NCI-H146 treated with DMSO at 0.1 percent for 48 hours (cell line): Measurements from ENCODE around the gene BCCIP.

Source experiments
- DNase-seq: peaks from one replicate; lab custom pipeline; 2025; ENCODE audit not compliant: unreplicated experiment; lab: John Stamatoyannopoulos, UW

The BCCIP gene

DNA sequence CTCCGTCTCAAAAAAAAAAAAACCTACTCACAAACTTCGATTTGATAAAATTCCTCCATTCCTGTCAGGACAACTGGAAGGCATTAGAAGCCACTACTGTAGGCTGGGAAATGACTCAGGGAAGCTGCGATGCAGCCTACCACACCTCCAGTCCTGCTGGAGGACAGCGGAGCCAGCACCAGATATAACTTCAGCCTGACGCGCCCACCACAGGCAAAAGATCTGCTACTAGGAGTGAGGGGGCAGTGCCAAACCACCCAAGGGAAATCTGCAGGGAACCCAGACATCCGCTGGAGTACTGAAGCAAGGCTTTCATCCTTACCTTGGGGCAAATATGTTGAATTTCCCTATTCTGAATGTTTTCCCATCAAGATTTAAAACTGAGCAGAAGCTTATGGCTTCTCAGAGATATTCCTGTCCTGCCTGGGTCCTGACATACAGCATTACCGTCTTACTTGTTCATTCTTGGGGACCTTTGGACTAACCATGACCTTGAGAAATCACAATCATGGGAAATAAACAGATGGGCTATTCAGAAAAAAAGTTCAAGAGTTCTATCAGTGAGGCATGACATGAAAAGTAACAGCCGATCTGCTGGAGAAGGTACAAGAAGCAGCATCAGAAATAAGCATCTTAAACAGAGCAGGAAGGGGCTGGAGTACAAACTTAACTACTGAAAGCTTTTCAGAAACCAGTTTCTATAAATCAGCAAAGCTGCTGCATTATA, 20.4 kb downstream of the BCCIP start:
- DNase-seq: no peak

- no peak for DNase-seq
Measured at GRCh38 chr10:125844751-125845221, 21.4 kb downstream of the BCCIP start.

DNA sequence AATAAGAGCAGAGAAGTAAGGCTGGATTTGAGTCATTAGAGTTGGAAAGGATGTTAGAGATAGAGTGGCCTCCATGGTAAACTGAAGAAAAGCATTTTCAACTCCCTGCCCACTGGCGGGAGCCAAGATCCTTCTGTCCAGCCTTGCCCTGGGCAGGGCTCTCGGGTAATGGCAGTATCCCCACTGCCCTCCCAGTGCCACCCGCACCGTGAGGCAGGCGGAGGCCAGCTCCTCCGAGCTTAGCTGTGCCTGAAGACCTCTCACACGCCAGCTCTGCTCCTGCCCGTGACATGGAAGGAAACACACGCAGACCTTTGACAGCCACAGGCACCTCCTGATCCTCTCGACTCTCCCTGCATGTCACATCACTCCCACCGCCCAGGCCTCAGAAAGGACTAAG, 22.3 kb downstream of the BCCIP start:
- DNase-seq: no peak

DNA sequence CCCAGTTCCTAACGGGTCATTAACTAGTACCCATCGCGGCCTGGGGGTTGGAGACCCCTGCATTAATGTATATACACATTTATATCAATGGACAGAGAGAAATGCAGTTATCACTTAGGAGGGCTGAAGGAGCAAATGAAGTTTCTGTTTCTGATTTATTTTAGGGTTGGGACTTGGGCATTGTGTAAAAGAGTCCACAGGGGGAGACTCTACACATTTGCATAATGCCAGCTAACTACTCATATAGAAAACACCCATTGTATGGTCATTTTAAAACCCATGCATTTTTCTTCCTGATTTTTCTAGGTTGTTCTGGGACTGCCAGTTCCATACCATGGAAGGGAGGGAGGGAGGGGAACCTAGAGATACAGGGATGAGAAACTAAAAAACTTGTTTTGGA, 23.5 kb downstream of the BCCIP start:
- DNase-seq: no peak

- DNase-seq: no peak
Measured at GRCh38 chr10:125848371-125848770, 25.0 kb downstream of the BCCIP start.

GRCh38 chr10:125848857-125849256, 25.5 kb downstream of the BCCIP start:
- DNase-seq: no peak

DNA sequence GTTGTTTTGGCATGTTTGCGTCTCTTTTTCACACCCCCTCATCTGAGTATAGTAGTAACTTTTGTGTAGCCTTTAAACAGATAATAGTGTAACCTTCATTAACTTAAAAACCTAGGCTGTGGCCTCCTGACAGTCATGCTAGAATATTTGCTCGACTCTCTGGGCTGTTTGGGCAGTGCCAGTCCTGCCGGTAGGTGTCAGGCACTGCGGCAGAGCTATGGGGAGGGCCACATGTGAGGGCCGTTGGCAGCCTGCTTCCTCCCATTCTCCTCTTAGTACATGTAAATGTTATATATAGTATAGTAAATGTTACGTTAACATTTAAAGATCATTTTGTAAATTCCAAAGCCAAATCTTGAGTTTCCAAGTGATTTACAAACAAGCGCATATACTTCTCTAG, 26.1 kb downstream of the BCCIP start:
- DNase-seq: no peak

GRCh38 chr10:125850766-125851731, 27.7 kb downstream of the BCCIP start:
- DNase-seq: no peak

DNA sequence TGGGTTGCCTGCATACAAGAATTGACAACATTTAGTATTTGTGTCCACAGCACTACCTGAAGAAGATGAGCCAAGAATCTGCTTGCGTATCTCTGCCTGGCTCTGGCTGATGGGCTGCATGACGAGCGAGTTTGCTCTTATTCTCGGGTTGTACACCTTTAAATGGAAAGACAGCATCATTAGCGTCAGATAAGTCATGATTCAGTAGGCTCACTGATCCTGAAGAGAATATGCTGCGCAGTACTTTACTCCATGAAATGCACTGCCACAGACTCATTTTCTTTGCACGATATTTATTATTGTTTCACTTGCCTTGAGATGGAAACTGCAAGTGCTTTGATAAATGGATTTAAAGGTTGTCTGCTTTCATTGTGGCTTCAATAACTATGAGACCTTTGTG, 29.1 kb downstream of the BCCIP start:
- no peak for DNase-seq

DNA sequence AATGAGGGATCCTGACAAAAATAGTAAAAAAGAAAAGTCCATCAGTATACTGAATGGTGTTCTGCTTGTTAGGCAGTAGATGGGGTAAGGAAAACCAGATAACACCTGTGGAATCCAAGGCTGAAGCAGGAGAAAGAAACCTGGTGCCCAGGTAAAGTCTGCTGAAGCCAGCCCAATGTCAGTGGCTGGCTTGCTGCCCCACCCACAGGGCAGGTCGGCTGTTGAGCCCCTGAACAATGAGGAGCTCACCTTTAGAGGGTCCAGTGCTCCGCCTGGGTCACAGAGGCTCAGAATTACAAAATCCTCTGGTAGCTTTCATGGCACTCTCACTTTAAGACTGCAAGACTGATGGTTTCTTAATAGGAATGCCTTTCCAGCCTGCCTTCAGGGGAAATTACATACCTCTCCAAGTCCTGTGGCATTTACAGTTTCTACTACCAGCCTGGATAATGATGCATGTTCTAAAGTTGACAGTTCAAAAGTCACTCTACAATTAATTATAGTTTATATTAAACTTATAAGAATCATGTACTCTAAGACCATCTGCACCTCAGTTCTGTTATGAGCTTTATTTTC, 33.9 kb downstream of the BCCIP start:
- DNase-seq: no peak

GRCh38 chr10:125859128-125859817, 35.9 kb downstream of the BCCIP start:
- peak; percentile 81 for DNase-seq

- DNase-seq: no peak
Measured at GRCh38 chr10:125865120-125865519, 41.8 kb downstream of the BCCIP start.

DNA sequence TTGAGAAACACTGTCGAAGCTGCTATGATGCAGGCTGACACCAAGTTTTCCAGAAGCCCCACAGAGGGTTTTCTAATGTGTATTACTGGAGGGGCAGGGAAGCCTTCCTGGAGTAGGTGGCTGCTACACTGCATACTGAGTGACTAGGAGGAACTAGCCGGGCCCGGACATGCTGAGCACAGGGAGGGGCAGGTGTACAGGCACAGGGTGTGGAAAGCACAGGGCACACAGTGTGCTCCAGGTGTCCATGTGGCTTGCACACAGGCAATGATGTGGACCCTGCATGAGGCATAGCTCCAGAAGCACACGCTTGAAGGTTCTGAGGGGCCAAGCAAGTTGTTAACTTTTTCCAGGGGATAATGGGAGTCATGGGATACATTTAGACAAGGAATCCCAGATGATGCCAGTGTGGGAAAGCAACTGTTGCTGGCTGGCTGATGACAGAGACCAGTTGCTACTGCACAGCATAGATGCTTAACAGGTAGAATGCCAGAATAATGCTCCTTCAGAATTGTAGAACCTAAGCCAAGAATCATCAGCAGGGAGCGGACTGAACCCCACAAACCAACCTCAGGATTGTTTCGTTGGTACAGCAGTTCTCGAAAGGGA, 43.2 kb downstream of the BCCIP start:
- DNase-seq: no peak

GRCh38 chr10:125868372-125868975, 45.1 kb downstream of the BCCIP start:
- DNase-seq: peak; percentile 18

DNA sequence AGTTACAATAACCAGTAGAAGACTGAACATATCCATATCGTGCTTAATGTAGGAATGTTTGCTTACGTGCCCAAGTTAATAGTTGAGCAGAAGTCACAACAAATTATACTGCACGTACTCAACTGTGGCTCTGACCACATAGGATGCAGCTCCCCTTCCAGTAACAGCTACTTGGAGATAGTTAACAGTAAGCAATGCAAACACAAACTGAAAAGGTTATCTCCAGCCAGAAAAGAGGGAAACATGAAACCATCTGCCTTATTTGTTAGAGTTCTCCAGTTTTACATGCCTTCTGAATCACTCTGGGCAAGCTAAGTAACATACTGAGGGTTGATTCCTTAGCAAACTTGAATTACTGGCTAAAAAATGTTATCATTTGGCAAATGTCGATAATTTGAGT, 48.0 kb downstream of the BCCIP start:
- no peak for DNase-seq

- no peak for DNase-seq
Measured at GRCh38 chr10:125878957-125879835, 55.9 kb downstream of the BCCIP start.

DNA sequence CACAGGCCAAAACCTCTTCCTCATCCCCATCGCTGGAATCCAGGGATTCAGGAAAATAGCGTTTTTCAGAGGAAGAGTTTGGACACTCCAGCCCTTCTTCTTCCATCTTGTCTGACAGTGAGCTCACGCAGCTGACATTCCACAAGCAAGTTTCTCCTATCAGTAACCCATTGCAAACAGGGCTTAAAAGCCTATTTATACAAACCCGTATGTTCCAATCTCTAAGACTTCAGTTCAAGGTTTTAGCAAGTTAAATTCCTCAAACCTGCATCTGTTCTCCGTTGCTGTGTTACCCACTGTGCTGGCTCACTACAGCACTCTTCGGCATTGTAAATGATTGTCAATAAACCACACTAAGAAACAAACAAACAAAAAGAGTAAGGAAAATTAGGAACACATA, 57.4 kb downstream of the BCCIP start:
- DNase-seq: no peak

GRCh38 chr10:125881192-125881591, 57.8 kb downstream of the BCCIP start, which contains the start of gene DHX32:
DHX32 (minus strand) TSS chr10:125881292; CDS start chr10:125880824, 468 bp downstream.
- DNase-seq: no peak

DNA sequence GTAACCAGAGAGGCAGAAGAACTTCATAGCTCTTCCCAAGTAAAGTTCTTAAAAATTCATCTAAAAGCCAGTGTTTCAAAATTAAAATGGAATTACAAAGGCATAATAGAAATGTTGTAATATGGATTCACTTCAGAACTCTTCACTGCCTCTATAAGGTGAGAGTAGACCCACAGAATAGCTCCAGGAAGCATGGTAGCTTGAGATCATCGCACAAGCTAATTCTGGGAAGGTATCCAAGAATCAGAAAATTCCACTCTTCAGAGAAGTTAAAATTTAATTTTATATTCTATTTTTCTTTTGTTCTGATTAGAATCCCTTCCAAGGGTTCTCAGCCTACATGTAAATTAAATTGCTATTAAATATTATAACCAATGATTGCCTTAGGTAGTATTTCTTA, 59.2 kb downstream of the BCCIP start:
- no peak for DNase-seq
